ENCODE data around the gene JAK1.

DNA sequence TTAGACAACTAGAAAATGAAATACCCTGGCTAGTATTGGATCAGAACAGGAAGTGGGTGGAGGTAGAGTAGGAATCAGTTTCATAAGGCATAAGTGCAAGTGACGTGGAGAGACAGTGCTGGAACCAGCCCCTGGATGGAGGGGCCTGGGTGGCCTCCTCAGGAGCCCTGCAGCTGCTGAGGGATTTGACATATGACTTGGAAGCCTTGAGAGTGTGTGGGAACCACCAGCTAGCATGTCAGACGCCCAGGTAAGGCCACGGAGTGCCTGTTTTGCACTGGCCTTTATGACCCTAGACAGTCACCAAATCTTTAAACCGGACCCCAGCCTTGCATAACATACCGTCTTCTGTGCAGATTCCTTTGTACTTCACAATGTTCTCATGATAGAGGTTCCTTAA lies 127.1 kb downstream of the JAK1 start:
- no peak for TF ChIP-seq POLR2AphosphoS5 (IDR thresholded peaks at IDR 0.05)
- TF ChIP-seq POLR2A (IDR thresholded peaks at IDR 0.05), result no peak

Data from spleen (tissue), 3 donors.